Astrocyte of the cerebellum (primary cell): Measurements from ENCODE around the gene CCNYL1.
"Not testable (repeated sequence)": the region's sequence is repeated elsewhere in the genome, so short reads cannot be mapped to it uniquely, and the experiment has no call there.

Experiments used
- DNase-seq: peaks from one replicate; pipeline ENCODE4 v3.0.0-alpha.2; 2011; ENCODE audit warnings: low read depth
- H3K4me3 ChIP-seq: 2 replicates; pipeline ENCODE4 v1.5.1; 2011; ENCODE audit warnings: mild to moderate bottlenecking, low read depth, low read length, moderate library complexity
- in situ Hi-C: cut with HindIII; loops from 2 replicates; pipeline ENCODE4 v1.10.0; 2017; ENCODE audit warnings: low sequenced_read_pairs
- TF ChIP-seq, protein P1 (sequence below): IDR thresholded peaks from 2 replicates; pipeline ENCODE4 v1.5.1; 2012; ENCODE audit warnings: low read length, low read depth, moderate library complexity, mild to moderate bottlenecking; ENCODE audit errors: missing control alignments

Gene CCNYL1

DNA sequence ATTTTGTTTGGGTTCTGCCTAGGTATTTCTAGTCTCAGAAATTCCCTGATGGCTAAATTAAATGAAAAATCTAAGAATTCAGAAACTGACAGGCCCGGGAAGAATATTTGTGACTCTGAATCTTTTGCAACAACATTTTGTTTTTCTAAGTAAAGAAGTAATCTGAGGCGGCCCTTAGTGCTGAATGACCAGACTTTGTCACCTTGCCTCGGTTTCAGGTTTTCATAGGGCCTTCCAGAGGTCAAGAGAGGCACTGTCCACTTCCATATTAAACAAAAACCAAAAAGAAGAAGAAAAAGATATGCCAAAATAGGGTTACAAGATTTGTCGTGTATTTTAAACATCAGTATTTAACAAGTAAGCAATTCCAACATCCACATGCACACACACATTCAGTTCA lies 16.1 kb upstream of the CCNYL1 start:
- TF ChIP-seq, protein P1, sequence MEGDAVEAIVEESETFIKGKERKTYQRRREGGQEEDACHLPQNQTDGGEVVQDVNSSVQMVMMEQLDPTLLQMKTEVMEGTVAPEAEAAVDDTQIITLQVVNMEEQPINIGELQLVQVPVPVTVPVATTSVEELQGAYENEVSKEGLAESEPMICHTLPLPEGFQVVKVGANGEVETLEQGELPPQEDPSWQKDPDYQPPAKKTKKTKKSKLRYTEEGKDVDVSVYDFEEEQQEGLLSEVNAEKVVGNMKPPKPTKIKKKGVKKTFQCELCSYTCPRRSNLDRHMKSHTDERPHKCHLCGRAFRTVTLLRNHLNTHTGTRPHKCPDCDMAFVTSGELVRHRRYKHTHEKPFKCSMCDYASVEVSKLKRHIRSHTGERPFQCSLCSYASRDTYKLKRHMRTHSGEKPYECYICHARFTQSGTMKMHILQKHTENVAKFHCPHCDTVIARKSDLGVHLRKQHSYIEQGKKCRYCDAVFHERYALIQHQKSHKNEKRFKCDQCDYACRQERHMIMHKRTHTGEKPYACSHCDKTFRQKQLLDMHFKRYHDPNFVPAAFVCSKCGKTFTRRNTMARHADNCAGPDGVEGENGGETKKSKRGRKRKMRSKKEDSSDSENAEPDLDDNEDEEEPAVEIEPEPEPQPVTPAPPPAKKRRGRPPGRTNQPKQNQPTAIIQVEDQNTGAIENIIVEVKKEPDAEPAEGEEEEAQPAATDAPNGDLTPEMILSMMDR: no peak
- in situ Hi-C loops: no loop called here

DNA sequence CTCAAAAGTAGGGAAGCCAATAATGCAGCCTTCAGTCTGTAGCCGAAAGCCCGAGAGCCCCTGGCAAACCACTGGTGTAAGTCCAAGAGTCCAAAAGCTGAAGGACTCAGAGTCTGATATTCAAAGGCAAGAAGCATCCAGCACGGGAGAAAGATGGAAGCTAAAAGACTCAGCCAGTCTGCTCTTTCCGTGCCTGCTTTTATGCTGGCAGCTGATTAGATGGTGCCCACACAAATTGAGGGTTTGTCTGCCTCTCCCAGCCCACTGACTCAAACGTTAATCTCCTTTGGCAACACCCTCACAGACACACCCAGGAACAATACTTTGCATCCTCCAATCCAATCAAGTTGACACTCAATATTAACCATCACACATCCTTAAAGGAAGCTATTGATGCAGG lies 14.5 kb upstream of the CCNYL1 start:
- DNase-seq, in situ Hi-C loops, H3K4me3 ChIP-seq: not testable (repeated sequence)

More for the DNA sequence above, 16.1 kb upstream of the CCNYL1 start:
- DNase-seq: no peak
- no peak overlapping the region for H3K4me3 ChIP-seq

DNA sequence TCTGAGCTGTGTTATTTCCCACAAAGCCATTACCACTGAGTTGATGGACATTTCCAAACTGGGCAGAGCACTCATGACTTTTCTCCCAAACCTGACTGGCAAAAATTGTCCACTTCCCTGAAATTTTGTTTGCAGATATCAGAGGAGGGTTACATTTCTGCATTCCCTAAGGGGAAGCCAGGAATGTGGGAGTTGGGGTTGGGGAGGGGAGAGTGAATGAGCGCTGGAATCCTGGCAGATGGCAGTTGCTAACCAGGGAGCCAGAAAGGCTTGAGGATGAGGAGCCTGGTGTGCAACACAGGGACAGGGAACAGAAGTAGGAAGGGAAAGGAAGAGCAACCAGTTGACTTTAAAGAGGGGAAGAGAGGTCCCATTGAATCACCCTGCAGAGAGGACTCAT lies 14.0 kb upstream of the CCNYL1 start:
- DNase-seq: no peak
- TF ChIP-seq, protein P1: no peak
- in situ Hi-C loops: no loop called here
- no peak overlapping the region for H3K4me3 ChIP-seq

DNA sequence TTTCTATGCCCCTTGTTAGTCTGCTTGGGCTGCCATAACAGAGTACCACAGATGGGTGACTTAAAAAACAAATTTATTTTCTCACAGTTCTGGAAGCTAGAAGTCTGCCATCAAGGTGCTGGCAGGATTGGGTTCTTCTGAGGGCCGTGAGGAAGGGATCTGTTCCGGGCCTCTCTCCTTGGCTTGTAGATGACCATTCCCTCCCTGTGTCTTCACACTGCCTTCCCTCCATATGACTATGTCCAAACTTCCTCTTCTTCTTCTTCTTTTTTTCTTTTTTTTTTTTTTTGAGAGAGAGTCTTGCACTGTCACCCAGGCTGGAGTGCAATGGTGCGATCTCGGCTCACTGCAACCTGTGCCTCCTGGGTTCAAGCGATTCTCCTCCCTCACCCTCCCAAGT lies 13.1 kb upstream of the CCNYL1 start:
- no peak for DNase-seq
- in situ Hi-C loops: no loop called here
- no peak overlapping the region for H3K4me3 ChIP-seq
- TF ChIP-seq, protein P1: no peak

DNA sequence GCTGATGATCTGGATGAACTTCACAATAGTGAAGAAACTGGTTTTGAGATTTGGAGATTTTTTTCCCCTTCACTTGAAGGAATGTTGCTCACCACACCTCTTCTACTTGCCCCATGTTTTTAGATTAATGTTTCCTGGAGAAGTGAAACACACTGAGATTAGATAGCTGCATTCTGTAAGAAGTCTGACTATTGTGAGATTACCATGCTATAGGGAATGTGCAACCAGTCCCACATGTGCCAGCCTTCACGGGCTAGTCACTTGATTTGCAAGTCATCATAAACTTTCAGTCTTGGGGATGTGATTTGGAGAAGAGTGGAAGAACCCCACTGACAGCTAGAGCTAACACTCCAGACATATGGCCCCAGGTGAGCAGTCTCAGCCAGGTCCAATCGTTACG lies 7.4 kb upstream of the CCNYL1 start:
- no peak overlapping the region for H3K4me3 ChIP-seq
- TF ChIP-seq, protein P1: no peak
- DNase-seq: no peak
- in situ Hi-C loops: no loop called here

DNA sequence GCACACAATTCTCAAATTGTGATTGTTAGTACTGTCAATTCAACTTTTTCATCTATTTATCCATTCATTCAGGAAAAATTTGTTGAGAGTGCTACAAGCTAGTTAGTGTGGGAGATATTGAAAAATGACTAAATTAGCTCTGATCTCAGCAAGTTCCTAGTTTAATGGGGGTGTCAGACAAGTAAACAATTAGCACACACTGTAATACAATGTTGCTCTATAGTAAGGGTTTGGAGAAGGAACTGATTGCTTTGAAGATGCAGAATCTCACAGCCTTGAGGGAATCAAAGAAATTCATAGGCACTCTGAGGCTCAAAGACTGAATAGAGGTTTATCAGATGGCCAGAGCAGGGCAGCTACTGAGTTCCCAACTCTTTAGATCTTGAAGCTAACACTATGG lies 6.8 kb upstream of the CCNYL1 start:
- in situ Hi-C loops: no loop called here
- DNase-seq: no peak
- H3K4me3 ChIP-seq: no peak overlapping the region
- TF ChIP-seq, protein P1: no peak

DNA sequence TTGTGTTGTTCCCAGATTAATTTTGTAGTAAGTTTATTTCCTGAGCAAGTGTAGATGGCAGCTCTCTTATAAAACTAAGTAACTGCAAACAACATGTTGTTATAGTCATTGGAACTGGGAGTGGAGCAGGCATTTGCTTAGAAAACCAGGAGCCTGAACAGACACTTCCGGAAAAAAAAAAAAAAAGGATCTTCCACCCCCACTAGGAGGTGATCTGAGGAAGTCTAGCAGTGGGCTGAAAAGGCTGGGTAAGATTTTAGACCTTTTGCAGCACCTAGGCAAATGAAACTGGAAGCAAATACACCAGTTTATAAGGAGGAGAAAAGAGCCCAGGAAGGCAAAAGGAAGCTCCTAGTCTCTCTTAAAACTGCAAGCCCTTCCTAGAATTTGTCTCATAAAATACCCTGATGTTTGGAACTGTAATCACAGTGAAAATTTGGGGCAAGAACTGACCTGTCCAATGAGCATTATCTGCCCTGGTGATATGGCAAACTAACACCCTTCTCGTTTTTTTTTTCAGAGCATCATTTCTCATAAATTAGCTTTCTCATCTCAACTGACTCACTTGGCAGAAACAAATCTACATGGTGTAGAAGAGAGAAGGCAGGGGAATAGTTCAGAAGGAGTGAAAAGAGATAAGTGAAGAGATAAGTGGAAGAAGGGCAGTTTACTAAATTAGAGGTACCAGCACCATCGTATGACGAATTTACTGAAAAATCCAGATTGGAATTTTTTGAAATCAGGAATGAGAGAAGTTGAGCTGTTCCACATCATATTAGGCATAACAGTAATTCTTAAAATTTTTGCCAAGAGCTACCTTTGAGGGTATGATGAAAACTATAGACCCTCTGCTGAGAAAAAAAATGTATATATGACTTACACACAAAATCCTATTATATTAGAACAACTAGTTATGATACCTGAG lies 4.2 kb upstream of the CCNYL1 start:
- TF ChIP-seq, protein P1: no peak
- in situ Hi-C loops: no loop called here
- H3K4me3 ChIP-seq: no peak overlapping the region
- no peak for DNase-seq
